ENCODE measurements around the gene TDRD3.

TDRD3 gene

GRCh38 chr13:60411983-60412382, 15.0 kb downstream of the TDRD3 start:
- Histone ChIP-seq H3K4me1 (peaks cover 4% of the 10 kb centered on the region), H3K36me3 (ENCODE audit: control insufficient read depth, insufficient read depth, low read length) (no peaks in the 10 kb centered on the region), H2AFZ (no peak overlapping the region), H3K4me3 (ENCODE audit: low read depth, low read length) (no peak overlapping the region), H3K27ac (no peak overlapping the region), H3K4me2 (ENCODE audit: low read length) (no peak overlapping the region), H3K79me2 (peaks cover 19% of the 10 kb centered on the region), H3K27me3 (ENCODE audit: control insufficient read depth, insufficient read depth, low read length) (no peaks in the 10 kb centered on the region), H3K9me3 (ENCODE audit: control insufficient read depth, low read length) (no peaks in the 10 kb centered on the region), H3K9ac (no peak overlapping the region)
- TF ChIP-seq CTCF (IDR thresholded peaks at IDR 0.05): no peak

GRCh38 chr13:60412909-60413616, 16.0 kb downstream of the TDRD3 start:
- H3K36me3 ChIP-seq (ENCODE audit: control insufficient read depth, insufficient read depth, low read length): no peaks in the 10 kb centered on the region
- H3K4me3 ChIP-seq (ENCODE audit: low read depth, low read length): no peak overlapping the region
- peaks cover 4% of the 10 kb centered on the region for H3K4me1 ChIP-seq
- H3K4me2 ChIP-seq (ENCODE audit: low read length): no peak overlapping the region
- no peaks in the 10 kb centered on the region for H3K9me3 ChIP-seq (ENCODE audit: control insufficient read depth, low read length)
- peaks cover 17% of the 10 kb centered on the region for H3K79me2 ChIP-seq
- TF ChIP-seq CTCF (IDR thresholded peaks at IDR 0.05): no peak
- no peak overlapping the region for H3K9ac ChIP-seq
- no peak overlapping the region for H2AFZ ChIP-seq
- H3K27ac ChIP-seq: no peak overlapping the region
- no peaks in the 10 kb centered on the region for H3K27me3 ChIP-seq (ENCODE audit: control insufficient read depth, insufficient read depth, low read length)

- Histone ChIP-seq H3K4me1 (peaks cover 4% of the 10 kb centered on the region), H3K9me3 (ENCODE audit: control insufficient read depth, low read length) (no peaks in the 10 kb centered on the region), H3K79me2 (peaks cover 11% of the 10 kb centered on the region), H3K36me3 (ENCODE audit: control insufficient read depth, insufficient read depth, low read length) (no peaks in the 10 kb centered on the region), H3K27ac (no peak overlapping the region), H3K27me3 (ENCODE audit: control insufficient read depth, insufficient read depth, low read length) (no peaks in the 10 kb centered on the region), H2AFZ (no peak overlapping the region), H3K4me2 (ENCODE audit: low read length) (no peak overlapping the region), H3K4me3 (ENCODE audit: low read depth, low read length) (no peak overlapping the region), H3K9ac (no peak overlapping the region)
- TF ChIP-seq CTCF (IDR thresholded peaks at IDR 0.05): no peak
Measured at GRCh38 chr13:60414177-60414576, 17.2 kb downstream of the TDRD3 start.

- Histone ChIP-seq H3K36me3 (ENCODE audit: control insufficient read depth, insufficient read depth, low read length) (no peaks in the 10 kb centered on the region), H3K27me3 (ENCODE audit: control insufficient read depth, insufficient read depth, low read length) (no peaks in the 10 kb centered on the region), H3K4me2 (ENCODE audit: low read length) (no peak overlapping the region), H3K4me3 (ENCODE audit: low read depth, low read length) (no peak overlapping the region), H3K79me2 (peaks cover 14% of the 10 kb centered on the region), H3K9ac (no peak overlapping the region), H3K27ac (no peak overlapping the region), H3K4me1 (no peaks in the 10 kb centered on the region), H2AFZ (no peak overlapping the region), H3K9me3 (ENCODE audit: control insufficient read depth, low read length) (no peaks in the 10 kb centered on the region)
- no peak for TF ChIP-seq CTCF (IDR thresholded peaks at IDR 0.05)
Measured at GRCh38 chr13:60417734-60418133, 20.7 kb downstream of the TDRD3 start.

GRCh38 chr13:60418954-60419353, 21.9 kb downstream of the TDRD3 start:
- H3K27ac ChIP-seq: no peak overlapping the region
- H3K9me3 ChIP-seq (ENCODE audit: control insufficient read depth, low read length): no peaks in the 10 kb centered on the region
- no peaks in the 10 kb centered on the region for H3K36me3 ChIP-seq (ENCODE audit: control insufficient read depth, insufficient read depth, low read length)

More at GRCh38 chr13:60418954-60419353, 21.9 kb downstream of the TDRD3 start:
- peaks cover 14% of the 10 kb centered on the region for H3K79me2 ChIP-seq
- H3K9ac ChIP-seq: no peak overlapping the region
- H3K4me2 ChIP-seq (ENCODE audit: low read length): no peak overlapping the region
- no peak overlapping the region for H3K4me3 ChIP-seq (ENCODE audit: low read depth, low read length)
- no peaks in the 10 kb centered on the region for H3K4me1 ChIP-seq
- H3K27me3 ChIP-seq (ENCODE audit: control insufficient read depth, insufficient read depth, low read length): no peaks in the 10 kb centered on the region
- TF ChIP-seq CTCF (IDR thresholded peaks at IDR 0.05): no peak
- no peak overlapping the region for H2AFZ ChIP-seq
